Choroid plexus epithelial cell (primary cell): ENCODE data around the gene PFKP.
A peak's percentile ranks its signal among the peaks of the same experiment; 100 is the strongest.

Experiments used
- DNase-seq: peaks from one replicate; pipeline ENCODE4 v3.0.0-alpha.2; 2010; ENCODE audit warnings: low read depth
- H3K4me3 ChIP-seq: 2 replicates; pipeline ENCODE4 v1.5.1; 2011; ENCODE audit warnings: low read depth, mild to moderate bottlenecking, control low read depth, low read length, moderate library complexity
- CTCF ChIP-seq: conservative IDR thresholded peaks from 2 replicates; pipeline ENCODE4 v1.5.1; 2011; ENCODE audit warnings: low read depth, mild to moderate bottlenecking, control low read depth, inconsistent platforms, low read length, moderate library complexity

The PFKP gene

GRCh38 chr10:3113343-3113720 is 46.0 kb downstream of the PFKP start:
- DNase-seq = no peak
- TF ChIP-seq CTCF = no peak
- H3K4me3 ChIP-seq = no peak overlapping the region

GRCh38 chr10:3115685-3116084 is 48.3 kb downstream of the PFKP start:
- no peak for TF ChIP-seq CTCF
- no peak for DNase-seq
- H3K4me3 ChIP-seq = no peak overlapping the region

GRCh38 chr10:3116508-3117100 is 49.3 kb downstream of the PFKP start:
- TF ChIP-seq CTCF = no peak
- DNase-seq = no peak

GRCh38 chr10:3117486-3117885 is 50.1 kb downstream of the PFKP start:
- no peak for DNase-seq
- no peak for TF ChIP-seq CTCF
- no peak overlapping the region for H3K4me3 ChIP-seq

More at GRCh38 chr10:3116508-3117100, 49.3 kb downstream of the PFKP start:
- H3K4me3 ChIP-seq = no peak overlapping the region

- no peak for DNase-seq
- no peak for TF ChIP-seq CTCF
- no peak overlapping the region for H3K4me3 ChIP-seq
Measured at GRCh38 chr10:3118641-3119091, 51.3 kb downstream of the PFKP start.

GRCh38 chr10:3119796-3120459 is 52.6 kb downstream of the PFKP start:
- DNase-seq = peak; percentile 47
- no peak overlapping the region for H3K4me3 ChIP-seq
- TF ChIP-seq CTCF = peak; percentile 71

- TF ChIP-seq CTCF = no peak
- no peak overlapping the region for H3K4me3 ChIP-seq
- no peak for DNase-seq
Measured at GRCh38 chr10:3122034-3122433, 54.7 kb downstream of the PFKP start.
